ENCODE measurements around the gene PGK2.

Gene PGK2

DNA sequence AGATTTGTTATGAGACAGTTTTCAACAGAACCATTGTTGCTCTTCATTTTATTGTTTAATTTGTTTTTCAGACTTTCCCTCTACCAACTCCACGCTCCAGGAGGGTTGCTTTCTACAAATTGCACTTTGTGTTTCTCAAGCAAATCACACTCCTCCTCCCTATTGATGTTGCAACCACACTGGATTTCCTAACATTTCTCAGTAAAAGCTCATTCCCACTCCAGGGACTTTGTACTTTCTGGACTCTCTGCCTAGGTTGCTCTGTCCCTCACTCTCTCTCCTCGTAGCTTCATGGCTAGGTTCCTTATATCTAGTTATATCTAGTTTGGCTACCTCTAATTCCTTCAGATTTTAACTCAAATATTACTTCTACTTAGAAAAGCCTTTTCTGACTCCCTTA lies 20.3 kb downstream of the PGK2 start:
- no peak for DNase-seq
- no peak overlapping the region for H3K27ac ChIP-seq
- H3K36me3 ChIP-seq, result no peaks in the 10 kb centered on the region
- H3K4me3 ChIP-seq (ENCODE audit: low read depth, low read length), result no peak overlapping the region
- H3K27me3 ChIP-seq (ENCODE audit: insufficient read depth, low read depth, severe bottlenecking), result no peaks in the 10 kb centered on the region
- no peaks in the 10 kb centered on the region for H3K9me3 ChIP-seq (ENCODE audit: severe bottlenecking)
- TF ChIP-seq, protein P1, sequence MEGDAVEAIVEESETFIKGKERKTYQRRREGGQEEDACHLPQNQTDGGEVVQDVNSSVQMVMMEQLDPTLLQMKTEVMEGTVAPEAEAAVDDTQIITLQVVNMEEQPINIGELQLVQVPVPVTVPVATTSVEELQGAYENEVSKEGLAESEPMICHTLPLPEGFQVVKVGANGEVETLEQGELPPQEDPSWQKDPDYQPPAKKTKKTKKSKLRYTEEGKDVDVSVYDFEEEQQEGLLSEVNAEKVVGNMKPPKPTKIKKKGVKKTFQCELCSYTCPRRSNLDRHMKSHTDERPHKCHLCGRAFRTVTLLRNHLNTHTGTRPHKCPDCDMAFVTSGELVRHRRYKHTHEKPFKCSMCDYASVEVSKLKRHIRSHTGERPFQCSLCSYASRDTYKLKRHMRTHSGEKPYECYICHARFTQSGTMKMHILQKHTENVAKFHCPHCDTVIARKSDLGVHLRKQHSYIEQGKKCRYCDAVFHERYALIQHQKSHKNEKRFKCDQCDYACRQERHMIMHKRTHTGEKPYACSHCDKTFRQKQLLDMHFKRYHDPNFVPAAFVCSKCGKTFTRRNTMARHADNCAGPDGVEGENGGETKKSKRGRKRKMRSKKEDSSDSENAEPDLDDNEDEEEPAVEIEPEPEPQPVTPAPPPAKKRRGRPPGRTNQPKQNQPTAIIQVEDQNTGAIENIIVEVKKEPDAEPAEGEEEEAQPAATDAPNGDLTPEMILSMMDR (IDR thresholded peaks at IDR 0.05; ENCODE audit: low read depth, low read length), result no peak

DNA sequence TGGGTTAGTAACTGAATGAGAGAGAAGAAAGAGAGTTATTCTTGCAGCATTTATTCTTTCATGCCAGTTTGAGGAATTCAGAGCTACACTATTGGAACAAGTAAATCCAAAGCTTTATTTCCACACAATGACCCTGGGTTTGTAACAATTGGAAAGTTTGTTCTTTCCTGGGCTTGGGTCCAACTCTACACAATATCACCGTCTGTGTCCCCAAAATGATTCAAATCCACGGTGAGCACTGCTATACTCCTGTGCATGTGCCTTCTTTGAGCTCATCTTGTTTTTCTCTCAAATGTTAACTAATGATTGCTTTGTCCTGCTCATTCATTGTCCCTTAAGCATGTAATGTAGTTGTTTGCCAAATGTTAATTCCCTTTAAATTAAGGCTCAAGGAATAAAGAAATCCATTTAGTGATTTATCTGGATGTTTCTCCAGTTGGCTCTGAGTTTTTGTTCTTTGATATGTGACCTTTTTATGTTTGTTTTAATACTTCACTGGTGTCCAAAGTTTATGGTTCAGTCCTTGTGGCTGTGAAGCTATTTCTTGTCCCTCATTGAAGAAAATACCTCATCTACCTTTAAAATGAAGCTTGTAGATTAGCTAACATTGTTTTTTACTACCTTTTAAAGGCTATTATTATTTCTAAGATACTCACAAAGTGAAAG lies 22.4 kb downstream of the PGK2 start:
- Histone ChIP-seq H3K9me3 (ENCODE audit: severe bottlenecking) (no peaks in the 10 kb centered on the region), H3K36me3 (no peaks in the 10 kb centered on the region), H3K27ac (no peak overlapping the region), H3K4me3 (ENCODE audit: low read depth, low read length) (no peak overlapping the region), H3K27me3 (ENCODE audit: insufficient read depth, low read depth, severe bottlenecking) (no peaks in the 10 kb centered on the region)
- TF ChIP-seq, protein P1 (IDR thresholded peaks at IDR 0.05; ENCODE audit: low read depth, low read length), result no peak
- no peak for DNase-seq

DNA sequence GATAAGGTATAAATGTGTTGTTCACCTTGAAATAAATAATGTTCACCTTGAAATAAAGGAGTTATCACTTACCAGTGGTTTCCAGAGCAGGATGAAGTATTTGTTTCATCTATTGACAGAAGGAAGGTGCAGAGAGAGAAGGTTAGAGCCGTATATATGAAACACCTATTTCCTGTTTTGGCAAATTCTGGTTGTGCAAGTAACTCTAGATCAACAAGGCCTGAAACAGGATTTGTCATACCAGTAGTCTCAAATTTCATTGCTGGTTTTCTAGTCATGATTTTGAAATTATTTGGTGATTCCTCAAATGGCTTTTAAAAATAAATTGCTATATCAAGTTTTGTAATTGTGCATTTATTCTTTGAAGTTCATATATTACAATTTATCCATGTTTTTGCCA lies 42.8 kb downstream of the PGK2 start, which contains the start of gene CRISP3:
Gene CRISP3, minus strand, starts transcription at position 130 of the 400 bp plus-strand sequence. Its CDS starts 21 bp downstream, at position 109.
- no peak within 1 kb of the TSS for H3K27ac ChIP-seq
- no peaks in the 10 kb centered on the region for H3K36me3 ChIP-seq
- no peak within 1 kb of the TSS for H3K4me3 ChIP-seq (ENCODE audit: low read depth, low read length)
- DNase-seq, result no peak
- no peaks in the 10 kb centered on the region for H3K27me3 ChIP-seq (ENCODE audit: insufficient read depth, low read depth, severe bottlenecking)
- H3K9me3 ChIP-seq (ENCODE audit: severe bottlenecking), result no peaks in the 10 kb centered on the region
- TF ChIP-seq, protein P1 (IDR thresholded peaks at IDR 0.05; ENCODE audit: low read depth, low read length), result no peak

DNA sequence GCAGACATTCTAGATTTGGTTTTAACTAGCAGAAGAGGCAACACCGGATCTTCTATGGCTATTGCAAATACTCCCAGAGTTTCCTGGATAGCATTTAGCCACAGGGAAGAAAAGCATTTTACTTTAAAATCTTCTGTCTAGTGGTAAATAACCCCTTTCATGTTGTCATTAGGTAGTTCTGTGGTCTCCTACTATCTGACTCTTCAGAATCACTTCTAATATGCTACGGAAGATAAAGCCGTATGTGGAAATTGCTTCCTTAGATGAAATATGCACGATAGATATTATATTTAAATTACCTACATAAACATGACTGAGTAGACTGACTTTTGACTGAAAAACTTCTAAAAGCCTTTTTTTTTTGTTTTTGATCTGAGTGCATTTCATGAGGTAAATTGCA lies 43.7 kb downstream of the PGK2 start:
- H3K9me3 ChIP-seq (ENCODE audit: severe bottlenecking), result no peaks in the 10 kb centered on the region
- no peaks in the 10 kb centered on the region for H3K36me3 ChIP-seq
- TF ChIP-seq, protein P1 (IDR thresholded peaks at IDR 0.05; ENCODE audit: low read depth, low read length), result no peak
- H3K4me3 ChIP-seq (ENCODE audit: low read depth, low read length), result no peak overlapping the region
- no peak overlapping the region for H3K27ac ChIP-seq
- DNase-seq, result no peak
- H3K27me3 ChIP-seq (ENCODE audit: insufficient read depth, low read depth, severe bottlenecking), result no peaks in the 10 kb centered on the region

DNA sequence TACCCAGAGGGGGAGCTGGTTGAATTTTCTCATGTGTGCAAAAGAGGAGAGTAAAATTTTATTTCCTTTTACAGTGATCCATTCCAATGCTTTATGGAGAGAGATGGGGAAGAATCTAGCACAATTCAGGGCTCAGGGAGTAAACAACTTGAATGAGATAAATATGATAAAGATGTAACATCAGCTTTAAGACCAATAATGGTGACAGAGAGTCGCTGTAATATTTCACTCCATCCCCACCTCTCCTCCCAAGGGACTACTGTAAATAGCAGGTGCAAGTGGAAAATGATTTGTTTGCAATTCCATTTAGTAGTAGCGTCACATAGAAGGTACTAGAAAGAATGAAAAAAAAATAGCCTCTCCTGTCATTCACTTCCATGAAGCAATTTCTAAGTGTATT lies 47.7 kb downstream of the PGK2 start:
- DNase-seq, result no peak
- TF ChIP-seq, protein P1 (IDR thresholded peaks at IDR 0.05; ENCODE audit: low read depth, low read length), result no peak
- H3K36me3 ChIP-seq, result no peaks in the 10 kb centered on the region
- H3K9me3 ChIP-seq (ENCODE audit: severe bottlenecking), result no peaks in the 10 kb centered on the region
- H3K27ac ChIP-seq, result no peak overlapping the region
- no peak overlapping the region for H3K4me3 ChIP-seq (ENCODE audit: low read depth, low read length)
- no peaks in the 10 kb centered on the region for H3K27me3 ChIP-seq (ENCODE audit: insufficient read depth, low read depth, severe bottlenecking)

DNA sequence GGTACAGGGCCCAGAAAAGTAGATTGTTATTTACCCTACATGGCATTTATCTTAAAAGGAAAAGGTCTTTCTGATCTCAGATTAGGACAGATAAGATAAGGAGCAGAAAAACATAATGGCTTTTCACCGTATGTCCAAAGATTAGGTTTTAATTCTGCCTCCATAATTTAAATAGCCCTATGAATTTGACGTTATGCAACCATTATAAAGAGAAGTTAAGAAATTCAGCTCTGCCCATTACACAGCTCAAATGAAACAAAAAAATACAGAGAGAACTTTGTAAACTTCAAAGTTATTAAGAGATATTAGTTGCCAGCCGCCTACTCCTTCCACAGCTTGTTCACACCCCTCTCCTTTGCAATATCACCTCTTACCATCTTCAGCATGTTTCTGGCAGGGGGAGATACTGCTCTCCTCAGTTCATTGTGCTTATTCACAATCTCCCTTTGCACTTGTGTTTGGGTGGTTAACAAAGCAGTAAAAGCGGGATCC lies 51.0 kb downstream of the PGK2 start:
- Histone ChIP-seq H3K36me3 (no peaks in the 10 kb centered on the region), H3K9me3 (ENCODE audit: severe bottlenecking) (no peaks in the 10 kb centered on the region), H3K4me3 (ENCODE audit: low read depth, low read length) (no peak overlapping the region), H3K27me3 (ENCODE audit: insufficient read depth, low read depth, severe bottlenecking) (no peaks in the 10 kb centered on the region), H3K27ac (no peak overlapping the region)
- DNase-seq, result no peak
- TF ChIP-seq, protein P1 (IDR thresholded peaks at IDR 0.05; ENCODE audit: low read depth, low read length), result no peak
